ENCODE results near the gene TLCD5.

TLCD5 gene

GRCh38 chr11:120295099-120295498, 30.0 kb upstream of the TLCD5 start:
- DNase-seq (ENCODE audit: low read depth) = no peak
- no peak for TF ChIP-seq CTCF (conservative IDR thresholded peaks at IDR 0.05; ENCODE audit: control insufficient read depth, insufficient read depth, low read depth, low read length)

GRCh38 chr11:120296554-120296953, 28.5 kb upstream of the TLCD5 start:
- H3K4me3 ChIP-seq (ENCODE audit: control insufficient read depth, low read depth, low read length) = no peak overlapping the region

More at GRCh38 chr11:120295099-120295498, 30.0 kb upstream of the TLCD5 start:
- H3K4me3 ChIP-seq (ENCODE audit: control insufficient read depth, low read depth, low read length) = no peak overlapping the region

GRCh38 chr11:120298461-120298860, 26.6 kb upstream of the TLCD5 start:
- no peak overlapping the region for H3K4me3 ChIP-seq (ENCODE audit: control insufficient read depth, low read depth, low read length)
- no peak for DNase-seq (ENCODE audit: low read depth)
- no peak for TF ChIP-seq CTCF (conservative IDR thresholded peaks at IDR 0.05; ENCODE audit: control insufficient read depth, insufficient read depth, low read depth, low read length)

More at GRCh38 chr11:120296554-120296953, 28.5 kb upstream of the TLCD5 start:
- TF ChIP-seq CTCF (conservative IDR thresholded peaks at IDR 0.05; ENCODE audit: control insufficient read depth, insufficient read depth, low read depth, low read length) = no peak
- no peak for DNase-seq (ENCODE audit: low read depth)

- DNase-seq (ENCODE audit: low read depth) = no peak
- TF ChIP-seq CTCF (conservative IDR thresholded peaks at IDR 0.05; ENCODE audit: control insufficient read depth, insufficient read depth, low read depth, low read length) = no peak
- H3K4me3 ChIP-seq (ENCODE audit: control insufficient read depth, low read depth, low read length) = no peak overlapping the region
Measured at GRCh38 chr11:120302001-120302805, 22.9 kb upstream of the TLCD5 start.

GRCh38 chr11:120303004-120303637, 22.0 kb upstream of the TLCD5 start:
- DNase-seq (ENCODE audit: low read depth) = peak; percentile 72
- no peak overlapping the region for H3K4me3 ChIP-seq (ENCODE audit: control insufficient read depth, low read depth, low read length)
- peak; percentile 83 for TF ChIP-seq CTCF (conservative IDR thresholded peaks at IDR 0.05; ENCODE audit: control insufficient read depth, insufficient read depth, low read depth, low read length)

- DNase-seq (ENCODE audit: low read depth) = peak; percentile 11
- no peak for TF ChIP-seq CTCF (conservative IDR thresholded peaks at IDR 0.05; ENCODE audit: control insufficient read depth, insufficient read depth, low read depth, low read length)
- H3K4me3 ChIP-seq (ENCODE audit: control insufficient read depth, low read depth, low read length) = no peak overlapping the region
Measured at GRCh38 chr11:120304526-120304925, 20.6 kb upstream of the TLCD5 start.
